AML-193 (cell line): Measurements from ENCODE around the gene RAB8A.
A peak's percentile ranks its signal among the peaks of the same experiment; 100 is the strongest.
"Not testable (repeated sequence)": the region's sequence is repeated elsewhere in the genome, so short reads cannot be mapped to it uniquely, and the experiment has no call there.

Experiments used
- DNase-seq, 2 experiments: peaks; one replicate each; lab custom pipeline; 2025; lab: John Stamatoyannopoulos, UW

Gene RAB8A

DNA sequence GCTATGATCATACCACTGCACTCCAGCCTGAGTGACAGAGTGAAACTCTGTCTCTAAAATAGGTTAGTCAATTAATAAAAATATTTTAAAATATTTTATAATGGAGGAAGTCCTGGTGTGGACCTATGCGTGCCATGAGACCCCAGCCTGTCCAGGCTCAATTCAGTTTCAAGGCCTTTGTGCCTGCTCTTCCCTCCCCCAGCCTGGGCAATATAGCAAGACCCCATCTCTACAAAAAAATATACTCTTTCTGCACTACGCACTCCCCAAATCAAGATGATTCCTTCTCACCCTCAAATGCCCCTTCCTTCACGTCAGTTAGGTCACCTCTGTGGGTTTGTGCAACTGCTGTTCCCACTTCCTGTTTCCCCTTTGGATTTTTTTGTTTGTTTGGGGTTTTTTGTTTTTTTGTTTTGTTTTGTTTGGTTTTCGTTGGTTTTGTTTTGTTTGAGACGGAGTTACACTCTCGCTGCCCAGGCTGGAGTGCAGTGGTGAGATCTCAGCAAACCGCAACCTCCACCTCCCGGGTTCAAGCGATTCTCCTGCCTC, 30.4 kb downstream of the RAB8A start:
- no peak for DNase-seq

DNA sequence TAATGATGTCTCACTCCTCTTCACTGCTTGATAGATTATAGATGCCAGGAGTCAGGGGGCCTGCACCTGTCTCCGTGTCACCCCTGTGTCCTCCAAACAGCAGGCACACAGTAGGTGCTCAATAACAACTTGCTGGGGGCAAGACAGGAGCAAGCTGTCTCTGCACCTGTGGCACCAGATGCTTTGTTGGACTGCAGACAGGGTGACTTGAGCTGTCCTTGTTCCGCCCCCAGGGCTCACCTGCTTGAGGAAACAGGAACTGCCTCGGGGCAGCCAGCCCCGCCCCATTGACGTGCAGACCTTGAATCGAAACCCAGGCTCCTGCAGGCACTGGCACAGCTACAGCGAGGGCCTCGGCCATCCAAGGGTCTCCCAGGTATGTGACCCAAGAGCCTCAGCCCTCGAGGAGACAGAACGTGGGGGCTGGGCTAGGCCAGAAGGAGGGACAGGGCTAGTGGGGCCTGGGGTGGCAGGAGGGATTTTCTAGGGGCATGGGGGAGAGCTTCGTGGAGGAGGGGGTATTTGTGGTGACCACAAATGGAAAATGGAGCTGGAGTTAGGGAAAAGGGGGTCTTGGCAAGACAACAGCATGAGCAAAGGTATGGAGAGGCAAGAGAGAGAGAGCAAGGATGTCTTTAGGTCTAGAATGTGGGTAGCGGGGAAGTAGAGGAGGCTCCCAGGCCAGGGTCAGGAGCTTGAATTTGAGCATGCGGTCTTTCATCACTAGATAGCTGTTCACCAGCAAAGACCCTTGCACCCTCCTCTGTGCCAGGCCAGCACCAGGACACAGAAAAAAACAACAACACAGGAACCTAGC, 31.9 kb downstream of the RAB8A start, which contains the start of gene HSH2D:
TSS of gene HSH2D (plus strand) at position 287 of the 817 bp plus-strand sequence. CDS start 5,066 bp downstream, outside the sequence.
- peak; percentile 65 to 69 for DNase-seq

DNA sequence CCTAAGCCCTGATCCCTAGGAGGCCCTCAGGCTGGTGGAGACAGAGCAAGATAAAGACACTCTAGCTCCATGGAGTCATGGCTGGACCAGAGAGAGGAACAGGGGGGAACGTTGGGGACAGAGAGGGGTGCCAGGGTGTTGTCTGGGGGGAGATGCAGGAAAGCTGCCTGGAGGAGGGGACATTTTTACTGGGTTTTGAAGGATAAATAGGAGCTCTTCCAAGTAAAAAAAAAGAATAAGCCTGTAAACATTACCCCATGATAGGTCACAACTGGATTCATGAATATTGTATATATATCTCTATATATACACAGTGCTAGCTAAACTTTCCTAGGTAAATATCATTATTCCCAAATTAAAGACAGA, 32.5 kb downstream of the RAB8A start:
- DNase-seq, result no peak

DNA sequence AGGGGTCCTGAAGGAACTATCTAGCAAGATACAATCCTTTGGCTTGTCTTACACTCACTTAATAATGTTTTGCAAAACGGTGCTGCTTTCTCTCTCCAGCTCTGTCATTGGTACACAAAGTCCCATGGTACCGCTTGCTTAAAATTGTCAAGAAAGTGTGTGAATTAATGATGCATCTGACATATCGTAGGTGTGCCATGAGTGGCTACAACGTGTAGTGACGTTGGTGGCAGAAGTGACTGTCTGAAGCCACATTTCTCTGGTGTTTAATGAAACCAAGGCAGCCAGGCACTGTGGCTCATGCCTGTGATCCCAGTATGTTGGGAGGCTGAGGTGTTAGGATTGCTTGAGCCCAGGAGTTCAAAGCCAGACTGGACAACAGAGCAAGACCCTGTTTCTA, 34.4 kb downstream of the RAB8A start:
- DNase-seq, result no peak

DNA sequence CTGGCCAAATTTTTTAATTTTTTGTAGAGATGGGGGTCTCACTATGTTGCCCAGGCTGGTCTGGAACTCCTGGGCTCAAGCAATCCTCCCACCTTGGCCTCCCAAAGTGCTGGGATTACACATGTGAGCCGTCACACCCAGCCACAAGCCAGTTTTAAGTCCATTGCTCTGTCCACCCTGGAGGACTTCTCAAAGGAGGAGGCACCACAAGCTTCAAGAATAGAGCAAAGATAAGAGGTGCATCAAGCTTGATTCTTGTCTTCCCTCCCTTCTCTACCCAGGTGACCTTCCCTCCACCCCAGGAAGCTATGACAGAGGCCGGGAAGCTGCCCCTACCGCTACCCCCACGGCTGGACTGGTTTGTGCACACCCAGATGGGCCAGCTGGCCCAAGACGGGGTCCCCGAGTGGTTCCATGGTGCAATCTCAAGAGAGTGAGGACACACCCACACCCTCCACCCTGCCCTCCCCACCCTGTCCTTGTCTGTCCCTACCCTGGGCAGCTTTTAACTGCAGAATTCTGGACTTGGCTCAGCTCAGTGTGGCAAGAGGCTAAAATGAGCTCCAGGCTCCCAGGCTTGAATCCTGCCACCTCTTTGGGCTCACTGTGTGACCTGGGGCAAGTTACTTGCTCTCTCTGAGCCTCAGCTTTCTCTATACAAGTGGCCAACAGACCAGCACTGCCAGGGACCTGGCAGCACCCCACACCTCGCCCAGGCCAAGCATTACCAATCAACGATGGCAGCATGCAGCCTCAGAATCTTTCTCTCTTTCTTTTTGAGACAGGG, 36.9 kb downstream of the RAB8A start:
- DNase-seq, result no peak

DNA sequence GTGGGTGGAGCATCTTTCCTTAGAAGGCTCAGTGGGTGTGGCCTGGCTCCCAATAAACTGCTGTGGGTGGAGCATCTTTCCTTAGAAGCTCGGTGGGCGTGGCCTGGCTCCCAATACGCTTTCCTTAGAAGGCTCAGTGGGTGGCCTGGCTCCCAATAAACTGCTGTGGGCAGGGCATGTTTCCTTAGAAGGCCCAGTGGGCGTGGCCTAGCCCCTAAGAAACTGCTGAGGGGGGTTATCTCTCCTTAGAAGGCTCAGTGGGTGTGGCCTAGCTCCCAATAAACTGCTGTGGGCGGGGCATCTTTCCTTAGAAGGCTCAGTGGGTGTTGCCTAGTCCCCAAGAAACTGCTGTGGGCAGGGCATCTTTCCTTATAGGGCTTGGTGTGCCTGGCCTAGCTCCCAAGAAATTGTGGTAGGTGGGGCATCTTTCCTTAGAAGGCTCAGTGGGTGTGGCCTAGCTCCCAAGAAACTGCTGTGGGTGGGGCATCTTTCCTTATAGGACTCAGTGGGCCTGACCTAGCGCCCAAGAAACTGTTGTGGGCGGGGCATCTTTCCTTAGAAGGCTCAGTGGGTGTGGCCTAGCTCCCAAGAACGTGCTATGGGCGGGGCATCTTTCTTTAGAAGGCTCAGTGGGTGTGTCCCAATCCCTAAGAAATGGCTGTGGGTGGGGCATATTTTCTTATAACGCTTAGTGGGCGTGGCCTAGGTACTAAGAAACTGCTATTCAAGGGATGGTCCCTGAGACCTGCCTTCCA, 42.1 kb downstream of the RAB8A start:
- no peak for DNase-seq

DNA sequence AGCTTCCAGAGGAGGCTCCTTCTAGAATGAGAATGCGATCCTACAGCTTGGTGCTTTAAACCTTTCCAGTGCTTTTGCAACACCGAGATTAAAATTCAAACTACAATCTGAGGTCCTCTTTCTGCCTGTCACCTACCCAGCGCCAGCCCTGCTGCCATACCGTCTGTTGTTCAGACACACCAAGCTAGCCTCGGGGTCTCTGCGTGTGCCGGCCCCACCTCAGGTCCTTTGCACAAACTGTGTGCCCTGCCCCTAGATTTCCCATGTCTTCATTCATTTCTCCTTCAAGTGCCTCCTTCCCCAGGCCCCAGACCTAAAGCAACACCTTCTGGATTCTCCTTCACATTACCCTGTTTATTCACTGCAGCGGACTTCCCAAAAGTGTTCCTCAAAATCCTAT, 42.9 kb downstream of the RAB8A start:
- no peak for DNase-seq

DNA sequence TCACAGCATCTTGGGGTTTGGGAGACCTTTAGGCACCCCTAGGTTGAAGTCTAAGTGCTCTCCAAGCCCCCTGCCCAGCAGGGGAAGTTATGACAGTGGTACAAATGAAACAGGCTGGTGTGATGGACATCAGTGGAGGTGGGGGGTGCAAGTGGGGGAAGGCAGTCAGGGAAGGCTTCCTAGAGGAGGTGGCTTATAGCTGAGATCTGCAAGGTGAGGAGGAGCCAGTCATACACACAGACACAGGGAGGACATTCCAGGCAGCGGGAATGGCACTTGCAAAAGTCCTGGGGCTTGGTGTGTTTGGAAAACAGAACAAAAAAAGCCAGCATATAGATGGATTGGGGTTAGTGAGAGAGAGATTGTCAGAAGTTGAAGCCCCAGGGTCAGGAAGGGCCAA, 43.4 kb downstream of the RAB8A start:
- DNase-seq, result no peak

DNA sequence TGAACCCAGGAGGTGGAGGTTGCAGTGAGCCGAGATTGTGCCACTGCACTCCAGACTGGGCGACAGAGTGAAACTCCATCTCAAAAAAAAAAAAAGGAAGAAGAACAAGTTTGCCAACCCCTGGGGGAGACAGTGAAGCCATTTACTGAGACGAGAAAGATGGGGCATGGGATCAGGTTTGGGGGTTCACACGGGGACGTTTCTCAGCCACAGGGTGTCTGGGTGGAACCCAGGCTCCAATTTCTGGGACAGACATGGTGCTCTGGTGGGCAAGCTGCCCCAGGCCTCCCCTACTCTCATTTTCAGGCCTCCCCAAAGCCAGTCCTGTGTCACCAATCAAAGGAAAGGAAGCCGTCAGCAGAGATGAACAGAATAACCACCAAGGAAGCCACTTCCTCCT, 45.2 kb downstream of the RAB8A start:
- DNase-seq, result no peak

DNA sequence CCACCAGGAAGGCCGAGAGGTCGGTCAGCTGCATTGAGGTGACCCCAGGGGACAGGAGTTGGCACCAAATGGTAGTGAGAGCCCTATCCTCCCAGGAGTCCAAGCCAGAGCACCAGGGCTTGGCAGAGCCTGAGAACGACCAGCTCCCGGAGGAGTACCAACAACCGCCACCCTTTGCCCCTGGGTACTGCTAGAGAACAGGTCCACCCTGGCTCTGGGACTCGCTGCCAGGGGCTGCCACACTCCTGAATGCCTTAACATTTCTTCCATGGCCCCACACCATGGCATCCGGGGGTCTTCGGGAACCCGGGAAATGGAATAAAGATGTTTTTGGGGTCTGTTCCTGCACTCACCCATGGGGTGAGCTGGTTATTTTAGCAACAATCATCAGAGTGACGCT, 45.9 kb downstream of the RAB8A start:
- no peak for DNase-seq

DNA sequence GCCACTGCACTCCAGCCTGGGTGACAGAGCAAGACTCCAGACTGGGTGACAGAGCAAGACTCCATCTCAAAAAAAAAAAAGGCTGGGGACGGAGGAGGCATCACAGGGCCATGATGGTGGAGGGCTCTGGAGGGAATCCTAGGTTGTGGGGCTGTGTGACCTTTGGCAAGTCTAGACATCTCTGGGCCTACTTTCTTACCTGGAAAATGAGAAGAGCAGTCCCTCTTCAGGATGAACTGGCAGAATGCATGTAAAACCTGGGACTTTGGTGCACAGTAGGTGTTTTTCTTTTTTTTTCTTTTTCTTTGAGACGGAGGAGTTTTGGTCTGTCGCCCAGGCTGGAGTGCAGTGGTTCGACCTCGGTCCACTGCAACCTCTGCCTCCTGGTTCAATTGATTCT, 48.0 kb downstream of the RAB8A start:
- DNase-seq, result no peak

DNA sequence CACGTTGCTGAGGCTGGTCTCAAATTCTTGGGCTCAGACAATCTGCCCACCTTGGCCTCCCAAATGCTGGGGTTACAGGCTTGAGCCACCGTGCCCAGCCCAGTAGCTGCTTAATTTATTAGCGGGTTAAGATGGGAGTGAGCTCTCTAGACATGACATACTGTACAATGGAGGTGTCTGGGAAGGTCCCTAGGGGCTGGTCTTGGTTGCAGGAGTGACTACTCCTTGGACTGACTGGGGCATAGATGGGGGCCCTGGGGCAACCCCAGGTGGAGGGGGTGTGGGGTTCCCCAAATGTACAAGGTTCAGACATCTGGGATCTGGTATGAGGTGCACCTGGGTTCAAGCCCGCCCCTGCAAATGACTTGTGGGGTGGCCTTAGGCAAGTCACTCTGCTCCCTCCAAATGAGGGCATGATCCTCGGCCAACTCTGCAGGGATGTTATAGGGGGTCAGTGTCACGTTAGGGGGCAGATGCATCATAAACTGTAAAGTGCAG, 48.8 kb downstream of the RAB8A start:
- no peak for DNase-seq

DNA sequence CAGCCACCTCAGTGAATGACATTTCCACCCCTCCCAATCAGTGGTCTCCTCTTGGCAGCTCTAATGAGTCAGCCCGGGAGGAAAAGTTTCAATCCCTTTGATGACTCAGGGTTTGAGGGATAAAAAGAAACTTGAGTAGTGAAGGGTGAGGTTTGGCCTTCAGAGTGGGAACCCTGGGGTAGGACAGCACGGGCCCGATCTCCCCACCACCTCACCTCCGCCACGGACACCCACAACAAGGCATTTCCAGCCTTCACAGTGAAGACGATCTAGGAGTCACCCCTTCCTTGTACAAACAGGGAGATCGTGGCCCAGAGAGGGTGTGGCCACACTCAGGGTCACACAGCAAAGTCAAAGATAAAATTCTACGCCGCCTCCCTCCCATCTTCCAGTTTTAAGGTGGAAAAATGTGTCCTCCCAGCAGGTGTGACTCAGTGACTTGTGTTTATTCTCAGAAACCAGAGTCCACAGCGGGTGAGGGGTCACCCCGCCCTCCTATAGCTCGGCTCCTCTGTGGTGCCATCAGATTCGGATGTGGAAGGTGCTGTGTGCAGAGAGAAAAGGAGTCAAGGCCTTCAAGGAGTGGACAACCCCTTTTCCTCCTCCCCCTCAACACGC, 49.4 kb downstream of the RAB8A start:
- DNase-seq, result no peak

DNA sequence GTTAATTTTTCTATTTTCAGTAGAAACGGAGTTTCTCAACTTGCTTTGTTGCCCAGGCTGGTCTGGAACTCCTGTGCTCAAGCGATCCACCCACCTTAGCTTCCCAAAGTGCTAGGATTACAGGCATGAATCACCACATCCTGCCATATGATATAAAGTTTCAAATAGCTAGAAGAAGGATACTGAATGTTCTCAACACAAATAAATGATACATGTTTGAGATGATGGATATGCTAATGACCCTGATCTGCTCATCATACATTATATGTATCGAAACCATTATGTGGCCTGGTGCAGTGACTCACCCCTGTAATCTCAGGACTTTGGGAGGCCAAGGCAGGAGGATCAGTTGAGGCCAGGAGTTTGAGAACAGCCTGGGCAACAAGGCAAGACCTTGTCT, 50.2 kb downstream of the RAB8A start:
- no peak for DNase-seq

DNA sequence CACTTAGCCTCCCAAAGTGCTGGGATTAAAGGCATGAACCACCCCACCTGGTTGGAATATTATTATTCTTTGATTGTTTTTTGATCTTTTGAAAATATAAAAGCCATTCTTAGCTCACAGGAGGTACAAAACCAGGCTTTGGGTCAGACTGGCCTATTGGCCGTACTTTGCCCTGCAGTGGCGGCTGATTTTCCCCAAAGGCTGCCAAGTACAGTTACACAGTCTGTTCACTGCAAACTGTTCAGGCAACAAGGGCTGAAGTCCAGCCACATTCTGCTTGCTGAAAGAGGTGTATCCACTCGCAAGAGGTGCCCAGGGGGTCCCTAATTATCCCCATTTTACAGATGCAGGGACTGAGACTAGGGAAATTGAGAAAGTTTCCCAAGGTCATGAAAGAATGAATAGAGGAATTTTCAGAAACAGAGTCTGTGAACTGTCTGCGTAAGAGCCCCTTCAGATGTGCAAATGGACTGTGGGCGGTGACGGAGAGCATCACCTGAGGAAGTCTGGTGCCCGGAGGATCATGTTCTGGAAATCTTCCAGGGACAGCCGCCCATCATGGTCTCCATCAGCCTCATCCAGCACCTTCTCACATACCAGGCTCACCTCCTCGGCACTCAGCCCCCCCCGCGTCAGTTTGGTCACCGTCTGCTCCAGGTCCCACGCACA, 52.7 kb downstream of the RAB8A start:
- DNase-seq, result no peak

DNA sequence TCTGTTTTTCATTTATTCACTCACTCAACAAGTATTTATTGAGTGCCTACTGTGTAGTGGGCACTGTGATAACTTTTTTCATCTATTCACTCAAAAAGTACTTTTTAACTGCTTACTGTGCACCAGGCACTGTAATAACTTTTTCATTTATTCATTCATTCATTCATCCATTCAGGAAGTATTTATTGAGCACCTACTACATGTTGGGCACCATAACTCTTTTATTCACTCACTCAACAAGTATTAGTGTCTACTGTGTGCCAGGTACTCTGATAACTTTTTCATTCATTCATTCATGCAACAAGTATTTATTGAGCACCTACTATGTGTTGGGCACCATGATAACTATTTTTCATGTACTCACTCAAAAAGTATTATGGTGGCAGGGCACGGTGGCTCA, 54.7 kb downstream of the RAB8A start:
- DNase-seq, result no peak

DNA sequence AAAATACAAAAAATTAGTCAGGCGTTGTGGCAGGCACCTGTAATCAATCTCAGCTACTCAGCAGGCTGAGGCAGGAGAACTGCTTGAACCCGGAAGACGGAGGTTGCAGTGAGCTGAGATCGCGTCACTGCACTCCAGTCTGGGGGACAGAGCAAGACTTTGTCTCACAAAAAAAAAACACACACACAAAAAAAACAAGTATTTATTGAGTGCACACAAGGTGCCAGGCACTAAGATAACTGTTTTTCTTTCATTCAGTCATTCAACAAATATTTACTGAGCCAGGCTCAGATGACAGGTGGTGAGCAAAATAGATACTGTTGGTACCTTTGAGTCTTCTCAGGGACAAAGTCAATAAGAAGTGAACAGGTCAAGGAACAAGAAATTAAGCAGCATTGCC, 55.4 kb downstream of the RAB8A start:
- no peak for DNase-seq

DNA sequence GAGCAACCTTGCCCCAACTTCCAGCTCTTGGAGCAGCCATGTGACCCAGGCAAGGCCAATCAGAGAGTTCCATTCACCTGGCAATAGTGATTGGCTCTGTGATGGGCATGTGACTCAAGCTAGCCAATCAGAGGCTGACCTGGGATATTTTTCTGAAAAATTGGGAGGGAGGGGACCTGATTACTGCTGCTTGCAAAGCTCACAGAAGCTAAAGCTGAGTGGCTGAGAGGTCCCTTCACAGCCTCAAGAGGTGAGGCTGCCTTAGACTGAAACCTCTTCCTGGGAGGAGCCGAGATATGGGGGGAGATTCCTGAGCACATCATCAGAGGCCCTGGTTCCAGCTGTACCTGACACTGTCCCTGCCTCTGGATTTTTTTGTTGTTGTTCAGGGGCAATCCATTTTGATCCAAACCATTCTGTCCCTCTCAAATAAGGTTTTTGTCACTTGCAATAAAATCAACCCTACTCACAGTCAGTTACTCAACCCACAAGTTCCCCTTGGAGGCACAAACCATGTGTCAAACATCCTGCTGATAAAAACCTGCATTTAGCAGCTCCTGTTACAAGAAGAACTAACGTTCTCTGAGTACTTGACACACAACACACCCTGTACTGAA, 56.9 kb downstream of the RAB8A start:
- peak; percentile 85 to 87 for DNase-seq

DNA sequence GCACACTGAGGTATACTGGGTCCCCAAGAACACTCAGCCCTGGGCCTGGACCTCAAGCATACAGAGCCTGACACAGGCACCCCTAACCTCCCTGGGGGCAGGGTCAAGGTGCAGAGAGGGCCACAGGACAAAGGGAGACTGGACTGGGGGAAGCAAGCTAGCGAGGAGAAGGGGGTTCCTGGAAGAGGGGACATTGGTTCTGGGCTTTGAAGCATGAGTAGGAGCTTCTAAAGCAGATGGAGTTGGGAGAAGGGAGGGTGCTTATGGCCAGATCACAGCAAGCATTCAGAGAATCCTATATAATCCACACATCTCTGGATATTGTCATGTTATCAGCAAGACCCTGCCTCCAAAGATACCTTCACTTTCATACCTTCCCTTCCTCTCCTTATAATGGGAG, 58.4 kb downstream of the RAB8A start:
- no peak for DNase-seq

DNA sequence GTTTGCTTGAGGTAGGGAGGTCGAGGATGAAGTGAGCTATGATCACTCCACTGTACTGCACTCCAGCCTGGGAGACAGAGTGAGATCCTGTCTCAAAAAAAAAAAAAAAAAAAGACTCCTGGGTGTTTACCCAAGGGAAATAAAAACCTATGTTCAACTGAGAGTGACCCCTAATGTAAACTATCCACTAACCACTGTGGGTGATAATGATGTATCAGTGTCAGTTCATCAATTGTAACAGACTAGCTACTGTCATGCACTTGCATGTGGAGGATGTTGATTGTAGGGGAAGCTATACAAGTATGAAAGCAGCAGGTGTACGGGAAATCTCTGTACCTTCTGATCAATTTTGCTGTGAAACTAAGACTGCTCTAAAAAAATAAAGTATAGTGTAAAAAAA, 64.3 kb downstream of the RAB8A start:
- DNase-seq, result no peak

DNA sequence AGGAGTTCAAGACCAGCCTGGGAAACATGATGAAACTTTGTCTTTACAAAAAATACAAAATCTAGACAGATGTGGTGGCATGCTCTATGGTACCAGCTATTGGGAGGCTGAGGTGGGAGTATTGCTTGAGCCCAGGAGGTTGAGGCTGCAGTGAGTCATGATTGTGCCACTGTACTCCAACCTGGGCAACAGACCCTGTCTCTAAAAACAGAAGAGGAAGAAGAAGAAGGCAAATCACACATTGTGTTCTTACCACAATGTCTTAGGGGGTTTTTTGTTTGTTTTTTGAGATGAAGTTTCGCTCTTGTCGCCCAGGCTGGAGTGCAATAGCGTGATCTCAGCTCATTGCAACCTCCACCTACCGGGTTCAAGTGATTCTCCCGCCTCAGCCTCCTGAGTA, 67.2 kb downstream of the RAB8A start:
- not testable (repeated sequence) for DNase-seq
